ENCODE data around the gene POLR1B.

DNA sequence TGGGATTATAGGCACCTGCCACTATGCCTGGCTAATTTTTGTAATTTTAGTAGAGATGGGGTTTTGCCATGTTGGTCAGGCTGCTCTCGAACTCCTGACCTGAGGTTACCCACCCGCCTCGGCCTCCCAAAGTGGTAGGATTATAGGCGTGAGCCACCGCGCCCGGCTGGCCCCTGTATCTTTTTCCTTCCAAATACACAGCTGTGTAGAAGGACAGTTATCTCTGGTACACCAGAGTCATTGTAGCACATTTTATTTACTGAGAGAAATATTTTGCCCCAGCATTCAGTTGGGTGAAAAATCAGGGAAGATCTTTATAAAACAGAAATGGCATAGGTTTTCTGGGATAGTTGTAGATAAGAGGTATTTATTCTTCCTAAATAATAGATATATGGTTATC lies 23.5 kb upstream of the POLR1B start:
- TF ChIP-seq, protein P1, sequence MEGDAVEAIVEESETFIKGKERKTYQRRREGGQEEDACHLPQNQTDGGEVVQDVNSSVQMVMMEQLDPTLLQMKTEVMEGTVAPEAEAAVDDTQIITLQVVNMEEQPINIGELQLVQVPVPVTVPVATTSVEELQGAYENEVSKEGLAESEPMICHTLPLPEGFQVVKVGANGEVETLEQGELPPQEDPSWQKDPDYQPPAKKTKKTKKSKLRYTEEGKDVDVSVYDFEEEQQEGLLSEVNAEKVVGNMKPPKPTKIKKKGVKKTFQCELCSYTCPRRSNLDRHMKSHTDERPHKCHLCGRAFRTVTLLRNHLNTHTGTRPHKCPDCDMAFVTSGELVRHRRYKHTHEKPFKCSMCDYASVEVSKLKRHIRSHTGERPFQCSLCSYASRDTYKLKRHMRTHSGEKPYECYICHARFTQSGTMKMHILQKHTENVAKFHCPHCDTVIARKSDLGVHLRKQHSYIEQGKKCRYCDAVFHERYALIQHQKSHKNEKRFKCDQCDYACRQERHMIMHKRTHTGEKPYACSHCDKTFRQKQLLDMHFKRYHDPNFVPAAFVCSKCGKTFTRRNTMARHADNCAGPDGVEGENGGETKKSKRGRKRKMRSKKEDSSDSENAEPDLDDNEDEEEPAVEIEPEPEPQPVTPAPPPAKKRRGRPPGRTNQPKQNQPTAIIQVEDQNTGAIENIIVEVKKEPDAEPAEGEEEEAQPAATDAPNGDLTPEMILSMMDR (conservative IDR thresholded peaks at IDR 0.05; ENCODE audit: low read length), result no peak
- TF ChIP-seq EZH2phosphoT487 (IDR thresholded peaks at IDR 0.05; ENCODE audit: borderline replicate concordance), result no peak

Measured in Loucy (cell line).